Islet precursor cell (in vitro differentiated cells): ENCODE measurements around the gene AADACL3.

Source experiments
- DNase-seq: peaks from one replicate; pipeline ENCODE4 v3.0.0-alpha.2; 2018

AADACL3 gene

DNA sequence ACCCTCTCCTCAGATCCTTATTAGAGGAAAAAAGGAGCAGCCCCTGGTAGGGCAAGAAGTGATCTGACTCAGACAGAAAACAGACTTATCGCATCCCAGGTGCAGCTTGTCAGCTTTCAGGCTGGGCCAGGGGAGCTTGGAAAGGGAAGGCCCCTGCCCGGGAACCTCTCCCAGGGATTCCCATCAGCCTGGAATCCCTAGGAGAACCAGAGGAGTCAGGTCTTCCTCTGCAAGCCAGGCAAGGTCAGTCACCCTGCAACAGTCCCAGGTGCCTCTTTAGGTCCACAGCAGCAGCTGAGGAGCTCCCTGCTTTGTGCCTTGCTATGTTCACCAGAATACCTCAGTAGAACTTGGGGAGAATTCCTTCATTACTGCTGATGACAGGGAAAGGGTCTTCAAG lies 54.7 kb downstream of the AADACL3 start:
- no peak for DNase-seq

DNA sequence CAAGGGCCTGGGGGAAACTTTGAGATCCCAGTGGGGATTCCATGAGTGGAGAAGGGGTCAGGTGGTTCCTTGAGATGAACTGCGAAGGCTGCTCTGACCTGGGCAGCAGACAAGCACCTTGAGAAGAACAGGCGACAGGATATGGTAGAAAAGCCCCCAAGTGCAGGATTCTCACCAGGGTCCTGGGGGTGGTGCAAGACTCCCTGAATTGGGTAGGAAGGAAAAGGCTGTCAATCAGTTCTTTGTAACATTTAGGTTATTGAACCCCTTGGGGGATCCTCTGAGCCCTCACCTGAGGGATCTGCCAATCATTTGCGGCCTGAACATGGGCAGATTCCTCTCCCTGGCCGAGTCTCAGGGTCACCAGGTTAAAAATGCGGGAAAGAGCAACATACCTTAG lies 55.3 kb downstream of the AADACL3 start:
- no peak for DNase-seq

- DNase-seq, result no peak
Observed at GRCh38 chr1:12772520-12772919, 56.6 kb downstream of the AADACL3 start.

- no peak for DNase-seq
Observed at GRCh38 chr1:12773438-12773837, 57.5 kb downstream of the AADACL3 start, which contains the start of gene PRAMEF12. TSS of gene PRAMEF12 (plus strand) at chr1:12773738. CDS start at chr1:12774868, 1,130 bp downstream.

DNA sequence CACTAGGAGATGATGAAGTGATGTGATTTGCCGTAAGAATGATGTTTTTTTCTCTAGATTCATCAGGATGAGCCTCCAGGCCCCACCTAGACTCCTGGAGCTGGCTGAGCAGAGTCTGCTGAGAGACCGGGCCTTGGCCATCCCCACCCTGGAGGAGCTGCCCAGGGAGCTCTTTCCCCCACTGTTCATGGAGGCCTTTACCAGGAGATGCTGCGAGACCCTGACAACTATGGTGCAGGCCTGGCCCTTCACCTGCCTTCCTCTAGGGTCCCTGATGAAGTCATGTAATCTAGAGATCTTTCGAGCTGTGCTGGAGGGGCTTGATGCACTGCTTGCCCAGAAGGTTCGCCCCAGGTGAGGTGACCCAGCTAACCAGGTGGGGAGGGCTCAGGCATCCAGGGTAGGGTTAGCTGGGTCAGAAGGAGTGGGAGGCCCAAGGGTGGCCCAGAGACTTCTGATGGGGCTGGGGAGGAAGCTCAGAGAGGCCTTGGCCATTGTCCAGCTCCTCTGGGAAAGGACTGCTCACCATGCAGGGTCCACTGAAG lies 59.0 kb downstream of the AADACL3 start:
- DNase-seq, result no peak

- DNase-seq, result no peak
Observed at GRCh38 chr1:12775443-12775842, 59.5 kb downstream of the AADACL3 start.

DNA sequence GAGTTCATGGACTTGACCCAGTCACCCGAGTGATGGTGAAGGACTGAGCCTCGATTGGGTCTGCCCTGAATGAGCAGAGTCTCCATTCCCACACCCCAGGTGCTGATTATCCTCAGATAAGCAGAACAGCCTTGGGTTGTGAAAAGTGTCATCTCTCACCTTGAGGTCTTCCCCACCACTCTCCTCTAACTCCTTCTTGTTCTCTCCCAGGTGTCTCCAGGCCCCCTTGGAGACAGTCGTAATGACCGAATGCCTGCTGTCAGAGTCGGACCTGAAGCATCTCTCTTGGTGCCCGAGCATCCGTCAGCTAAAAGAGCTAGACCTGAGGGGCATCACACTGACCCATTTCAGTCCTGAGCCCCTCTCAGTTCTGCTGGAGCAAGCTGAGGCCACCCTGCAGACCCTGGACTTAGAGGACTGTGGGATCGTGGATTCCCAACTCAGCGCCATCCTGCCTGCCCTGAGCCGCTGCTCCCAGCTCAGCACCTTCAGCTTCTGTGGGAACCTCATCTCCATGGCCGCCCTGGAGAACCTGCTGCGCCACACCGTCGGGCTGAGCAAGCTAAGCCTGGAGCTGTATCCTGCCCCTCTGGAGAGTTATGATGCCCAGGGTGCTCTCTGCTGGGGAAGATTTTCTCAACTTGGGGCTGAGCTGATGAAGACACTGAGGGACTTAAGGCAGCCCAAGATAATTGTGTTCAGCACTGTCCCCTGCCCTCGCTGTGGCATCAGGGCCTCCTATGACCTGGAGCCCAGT lies 61.1 kb downstream of the AADACL3 start:
- peak; percentile 37 for DNase-seq
